Adrenal gland (tissue), 12 donors: ENCODE results near the gene SUSD3. TPM values are rescaled to one million over a fixed set of nuclear protein-coding genes. Genes with fewer than 3 reads are reported as not detected.

Source experiments
- DNase-seq, 7 donors: peaks; one replicate each; pipeline ENCODE4 v3.0.0-alpha.2; 2019 to 2020
- H3K27ac ChIP-seq, 5 donors: fragments of 200-600 bp; sonication (generic) in 4 of 5; 1 replicate in 3 of 5; 2 replicates in 2 of 5; pipeline versions ENCODE4 v1.5.1 to v1.8.0; 2016 to 2020; ENCODE audit warnings: mild to moderate bottlenecking in 1 of 5
- H3K27me3 ChIP-seq: fragments of 200-600 bp; 2 replicates; pipeline ENCODE4 v1.8.0; 2021
- H3K36me3 ChIP-seq, 2 donors: fragments of 200-600 bp; replicated peaks in 1 of 2; 1 replicate in 1 of 2; 2 replicates in 1 of 2; pipeline versions ENCODE4 v1.5.1 to v1.8.0; 2018 to 2022
- H3K4me1 ChIP-seq, 2 donors: fragments of 200-600 bp; replicated peaks in 1 of 2; 1 replicate in 1 of 2; 2 replicates in 1 of 2; pipeline versions ENCODE4 v1.5.1 to v1.8.0; 2018 to 2021
- H3K4me3 ChIP-seq, 4 donors: fragments of 200-600 bp; sonication (generic) in 3 of 4; one replicate each; pipeline ENCODE4 v1.5.1; 2016 to 2018
- H3K9me3 ChIP-seq, 3 donors: fragments of 200-600 bp; sonication (generic) in 1 of 3; replicated peaks in 1 of 3; 1 replicate in 2 of 3; 2 replicates in 1 of 3; pipeline versions ENCODE4 v1.5.1 to v1.8.0; 2016 to 2021
- CTCF ChIP-seq, 6 experiments: fragments of 450-650 bp in 4 of 6; fragments of 200-600 bp in 2 of 6; sonication (generic) in 1 of 6; IDR thresholded peaks; 1 replicate in 5 of 6; 2 replicates in 1 of 6; pipeline versions ENCODE4 v1.5.1 to v1.8.0; 2016 to 2021; ENCODE audit warnings: antibody characterized with exemption in 6 of 6, mild to moderate bottlenecking in 2 of 6, moderate library complexity in 1 of 6
- POLR2A ChIP-seq, 2 donors: fragments of 450-650 bp; IDR thresholded peaks; one replicate each; pipeline ENCODE4 v1.6.1; 2017; ENCODE audit warnings: antibody characterized with exemption in 2 of 2, mild to moderate bottlenecking in 2 of 2, moderate library complexity in 1 of 2
- WGBS, 4 donors: extraction: QIAGEN DNeasy Blood & Tissue Kit in 2 of 4; methylation state at CpG; one replicate each; pipeline versions ENCODE4 v1.1.5 to v1.1.7; 2013 to 2017; 5-methylcytosine and 5-hydroxymethylcytosine counted together
- intact Hi-C, 2 donors: fragments of 100-400 bp; cut with DNase I; formaldehyde crosslinking; loops; one replicate each; pipeline versions ENCODE4 v1.14.1 to v1.15.0; 2022 to 2023
- polyA plus RNA-seq, 3 donors: library from polyadenylated mRNA; stranded (reverse); fragments of 200-250 nt in 2 of 3; fragments of 350-450 nt in 1 of 3; fragmentation: Illumina TruSeq in 1 of 3; extraction: RNeasy Lipid Tissue Mini Kit (QIAGEN cat#74804) in 1 of 3; gene quantifications; one replicate each; pipeline ENCODE4 v1.2.3, GENCODE V29; 2013 to 2014
- total RNA-seq, 9 donors: library from RNA; depleted of rRNA in 4 of 9; stranded (reverse); fragments of >200 nt in 4 of 9; fragments of 120-200 nt in 1 of 9; fragmentation: NEBNext Ultra II Directional in 1 of 9; extraction: Animal tissue kit (Norgen Biotek cat#: 25700) in 1 of 9; gene quantifications; one replicate each; pipeline versions ENCODE4 v1.1.0 to v1.2.4, GENCODE V29; 2013 to 2023
- donor health status: healthy with polysubstance abuse.
- donor health status: Bipolar disorder and iron deficiency.
- donor health status: DM: yes; HTN: yes; CAD: no.
- donor health status: DM: no; HTN: no; CAD: no.
- donor health status: DM: no; HTN: no; CAD: no.
- donor health status: DM: yes; HTN: yes; CAD: no.

Gene SUSD3
- total and polyA plus RNA-seq, 12 donors: 0.60 to 4.9 (median 2.7) TPM

DNA sequence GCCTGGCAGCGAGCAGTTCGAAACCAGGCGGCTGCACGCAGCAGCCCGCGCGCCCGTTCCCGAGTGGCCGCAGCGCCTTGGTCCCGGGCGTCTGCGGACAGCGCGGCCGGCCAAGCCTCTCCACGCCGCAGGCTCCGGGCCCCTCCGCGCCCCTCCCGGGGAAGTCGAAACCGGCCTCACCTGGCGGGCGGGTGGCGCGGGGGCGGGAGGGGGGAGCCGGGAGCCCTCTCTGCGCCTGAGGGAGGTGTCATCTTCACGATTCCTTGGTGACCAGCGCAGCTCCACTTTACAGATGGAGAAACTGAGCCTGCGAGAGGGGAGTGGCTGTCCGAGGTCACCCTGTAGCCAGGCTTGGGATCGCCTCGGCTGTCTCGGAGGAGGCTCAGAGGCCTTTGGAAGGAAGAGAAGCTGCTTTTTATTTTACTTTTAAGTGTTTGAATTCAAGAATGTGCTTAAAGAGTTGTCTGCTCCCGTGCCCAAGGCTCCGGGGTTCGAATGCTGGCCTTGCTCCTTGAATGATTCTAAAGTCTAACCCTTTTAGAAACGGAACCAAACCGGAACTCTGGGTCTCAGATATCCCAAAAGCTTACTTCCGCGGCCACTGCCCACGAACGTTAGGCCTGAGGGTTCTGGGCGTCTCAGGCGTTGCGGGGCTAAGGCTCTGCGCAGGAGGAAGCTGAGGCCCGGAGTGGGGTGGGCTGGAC is 662 bp downstream of the SUSD3 start:
- Histone ChIP-seq H3K36me3 (no peaks in the 10 kb centered on the region), H3K27ac (peak overlapping the region in 1 of 5 donors; percentile 43), H3K27me3 (no peaks in the 10 kb centered on the region), H3K4me1 (peaks cover 11% of the 10 kb centered on the region in 2 donors), H3K9me3 (no peaks in the 10 kb centered on the region), H3K4me3 (peak overlapping the region in 2 of 4 donors; percentile 36 to 71)
- TF ChIP-seq CTCF (IDR thresholded peaks at IDR 0.05): no peak
- no peak for TF ChIP-seq POLR2A (IDR thresholded peaks at IDR 0.05)
- WGBS, 4 donors: 25 to 78% (median 47%) methylated on average over 13 to 53 of the region's 53 CpGs
- DNase-seq: no peak
- intact Hi-C loops: no loop called here

GRCh38 chr9:93059715-93060578 is 1.4 kb downstream of the SUSD3 start:
- peaks cover 11% of the 10 kb centered on the region in 2 donors for H3K4me1 ChIP-seq
- no peaks in the 10 kb centered on the region for H3K36me3 ChIP-seq
- H3K9me3 ChIP-seq: no peaks in the 10 kb centered on the region
- DNase-seq: no peak
- intact Hi-C loops: no loop called here
- TF ChIP-seq POLR2A (IDR thresholded peaks at IDR 0.05) (no peak), CTCF (IDR thresholded peaks at IDR 0.05) (no peak)
- no peak overlapping the region for H3K27ac ChIP-seq
- H3K27me3 ChIP-seq: no peaks in the 10 kb centered on the region
- no peak overlapping the region for H3K4me3 ChIP-seq
- WGBS, 4 donors: 70 to 94% (median 78%) methylated on average over 2 to 7 of the region's 7 CpGs

GRCh38 chr9:93060746-93061259 is 2.3 kb downstream of the SUSD3 start:
- H3K4me1 ChIP-seq: peaks cover 11% of the 10 kb centered on the region in 2 donors
- no peak overlapping the region for H3K27ac ChIP-seq
- no peaks in the 10 kb centered on the region for H3K36me3 ChIP-seq
- 73 to 86% (median 75%) methylated on average over 7 to 8 of the region's 8 CpGs for WGBS, 4 donors
- DNase-seq: no peak
- no peaks in the 10 kb centered on the region for H3K9me3 ChIP-seq
- no peak overlapping the region for H3K4me3 ChIP-seq
- no peaks in the 10 kb centered on the region for H3K27me3 ChIP-seq
- TF ChIP-seq POLR2A (IDR thresholded peaks at IDR 0.05): no peak
- TF ChIP-seq CTCF (IDR thresholded peaks at IDR 0.05): no peak
- intact Hi-C loops: no loop called here

DNA sequence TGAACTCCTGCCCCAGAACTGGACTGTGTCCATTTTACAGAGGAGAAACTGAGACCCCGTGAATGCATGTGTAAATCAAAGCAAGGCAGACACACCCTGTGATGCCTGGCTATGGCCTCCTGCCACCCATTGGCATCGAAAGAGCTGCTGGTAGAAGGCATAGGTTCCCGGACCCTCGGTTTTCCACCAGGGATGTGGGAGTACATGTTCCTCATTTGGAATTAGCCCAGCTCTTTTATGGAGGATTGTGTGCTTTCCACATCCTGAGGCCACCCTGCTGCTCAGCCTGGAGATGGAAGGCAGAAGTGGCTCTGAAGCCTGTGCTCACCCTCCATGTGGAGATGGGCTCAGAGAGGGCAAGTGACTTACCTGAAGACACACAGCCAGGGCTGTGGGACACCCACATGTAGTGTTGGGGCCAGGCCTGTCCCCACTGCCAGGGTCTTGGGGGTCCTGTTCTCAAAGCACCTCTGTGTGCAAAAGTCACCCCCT is 2.8 kb downstream of the SUSD3 start:
- intact Hi-C loops: no loop called here
- Histone ChIP-seq H3K4me3 (no peak overlapping the region), H3K36me3 (no peaks in the 10 kb centered on the region), H3K27ac (no peak overlapping the region), H3K27me3 (no peaks in the 10 kb centered on the region), H3K4me1 (peaks cover 11% of the 10 kb centered on the region in 2 donors), H3K9me3 (no peaks in the 10 kb centered on the region)
- WGBS, 4 donors: 83 to 90% (median 86%) methylated on average over 4 of the region's 4 CpGs
- TF ChIP-seq CTCF (IDR thresholded peaks at IDR 0.05): no peak
- no peak for TF ChIP-seq POLR2A (IDR thresholded peaks at IDR 0.05)
- DNase-seq: no peak
